PFSK-1 (cell line): ENCODE measurements around the gene ANXA2R.

Source experiments
- POLR2AphosphoS5 ChIP-seq: IDR thresholded peaks from 2 replicates; pipeline ENCODE4 v1.6.1; 2012; ENCODE audit warnings: low read depth, mild to moderate bottlenecking, control low read depth, low read length, moderate library complexity
- REST ChIP-seq, 2 experiments: IDR thresholded peaks; 2 replicates each; pipeline versions ENCODE4 v1.6.1 to v1.8.0; 2011 to 2012; ENCODE audit warnings: low read depth in 2 of 2, low read length in 2 of 2, control low read depth in 1 of 2, inconsistent platforms in 1 of 2, mild to moderate bottlenecking in 1 of 2, moderate library complexity in 1 of 2; ENCODE audit not compliant: insufficient read depth in 1 of 2

GRCh38 chr5:43074987-43075318 lies 34.8 kb upstream of the ANXA2R start:
- TF ChIP-seq POLR2AphosphoS5 (no peak), REST (IDR thresholded peaks at IDR 0.05; ENCODE audit: insufficient read depth in 1 of 2, low read depth in 2 of 2, low read length in 2 of 2) (no peak)
